HG03135 (cell line): ENCODE results near the gene SLC34A1.

ENCODE experiments used
- ATAC-seq: cut with Tn5 transposase; IDR thresholded peaks from one replicate; pipeline ENCODE4 v1.9.1; 2021; ENCODE audit warnings: mild to moderate bottlenecking, moderate library complexity; ENCODE audit not compliant: unreplicated experiment

The SLC34A1 gene

GRCh38 chr5:177443144-177443983 is 59.1 kb downstream of the SLC34A1 start:
- no peak for ATAC-seq

GRCh38 chr5:177444106-177445051 is 60.1 kb downstream of the SLC34A1 start:
- no peak for ATAC-seq

- ATAC-seq: no peak
Measured at GRCh38 chr5:177445052-177445916, 61.0 kb downstream of the SLC34A1 start.

- no peak for ATAC-seq
Measured at GRCh38 chr5:177445917-177446199, 61.6 kb downstream of the SLC34A1 start.

- ATAC-seq: peak; percentile 52
Measured at GRCh38 chr5:177446200-177447065, 62.2 kb downstream of the SLC34A1 start, which contains the start of gene PRR7. Gene PRR7, plus strand, starts transcription at chr5:177446814. Its CDS starts 8,254 bp downstream, at chr5:177455068.

- ATAC-seq: peak; percentile 47
Measured at GRCh38 chr5:177447066-177447610, 62.9 kb downstream of the SLC34A1 start.

GRCh38 chr5:177447611-177448243 is 63.5 kb downstream of the SLC34A1 start:
- ATAC-seq: no peak
